Fibroblast of lung (primary cell): ENCODE data around the gene PGLYRP4. TPM values are rescaled to one million over a fixed set of nuclear protein-coding genes. Genes with fewer than 3 reads are reported as not detected.

Source experiments
- DNase-seq, 2 donors: peaks; one replicate each; pipeline versions ENCODE4 v3.0.0 to v3.0.0-alpha.2; 2010; ENCODE audit warnings: low read depth in 2 of 2
- H2AFZ ChIP-seq: 2 replicates; pipeline ENCODE4 v1.5.1; 2012; ENCODE audit warnings: low read length, control low read depth, inconsistent platforms
- H3K27ac ChIP-seq: 2 replicates; pipeline ENCODE4 v1.5.1; 2011; ENCODE audit warnings: low read length, control low read depth; ENCODE audit not compliant: insufficient read depth
- H3K27me3 ChIP-seq: 2 replicates; pipeline ENCODE4 v1.5.1; 2011; ENCODE audit warnings: mild to moderate bottlenecking, low read length; ENCODE audit not compliant: control insufficient read depth, insufficient read depth
- H3K36me3 ChIP-seq: 2 replicates; pipeline ENCODE4 v1.5.1; 2011; ENCODE audit warnings: low read length; ENCODE audit not compliant: control insufficient read depth, insufficient read depth
- H3K4me1 ChIP-seq: 2 replicates; pipeline ENCODE4 v1.5.1; 2011; ENCODE audit warnings: low read length; ENCODE audit not compliant: control insufficient read depth, insufficient read depth; ENCODE audit errors: extremely low read depth
- H3K4me2 ChIP-seq: 2 replicates; pipeline ENCODE4 v1.5.1; 2011; ENCODE audit warnings: low read length, control low read depth; ENCODE audit not compliant: insufficient read depth; ENCODE audit errors: extremely low read depth
- H3K4me3 ChIP-seq, 4 experiments: fragments of 200-600 bp in 1 of 4; sonication (generic) in 1 of 4; replicated peaks in 1 of 4; 2 replicates each; pipeline ENCODE4 v1.5.1; 2011 to 2016; ENCODE audit warnings: low read length in 4 of 4, low read depth in 3 of 4, mild to moderate bottlenecking in 3 of 4, control low read depth in 2 of 4, inconsistent platforms in 1 of 4, mixed read lengths in 1 of 4; ENCODE audit not compliant: insufficient read depth in 1 of 4; ENCODE audit errors: control extremely low read depth in 1 of 4
- H3K79me2 ChIP-seq: 2 replicates; pipeline ENCODE4 v1.5.1; 2012; ENCODE audit warnings: mild to moderate bottlenecking, low read length, inconsistent platforms; ENCODE audit not compliant: control insufficient read depth, insufficient read depth
- H3K9ac ChIP-seq: 2 replicates; pipeline ENCODE4 v1.5.1; 2011; ENCODE audit warnings: mild to moderate bottlenecking, low read length, control low read depth; ENCODE audit not compliant: insufficient read depth
- H3K9me3 ChIP-seq: 2 replicates; pipeline ENCODE4 v1.5.1; 2012; ENCODE audit warnings: low read depth, low read length; ENCODE audit not compliant: control insufficient read depth, insufficient read depth
- H4K20me1 ChIP-seq: 2 replicates; pipeline ENCODE4 v1.5.1; 2011; ENCODE audit warnings: low read length; ENCODE audit not compliant: control insufficient read depth, insufficient read depth; ENCODE audit errors: extremely low read depth
- EZH2 ChIP-seq: IDR thresholded peaks from 2 replicates; pipeline ENCODE4 v1.5.1; 2012; ENCODE audit warnings: low read length, control low read depth, mild to moderate bottlenecking; ENCODE audit errors: missing control alignments
- polyA plus RNA-seq, 2 donors: library from polyadenylated mRNA; depleted of rRNA in 1 of 2; stranded (reverse) in 1 of 2; unstranded in 1 of 2; fragments of >200 nt; gene quantifications; 2 replicates each; pipeline ENCODE4 v1.2.1, GENCODE V29; 2011 to 2012; ENCODE audit warnings: missing spikeins in 1 of 2
- total RNA-seq: library from RNA; depleted of rRNA; stranded (reverse); fragments of >200 nt; gene quantifications from 2 replicates; pipeline ENCODE4 v1.2.1, GENCODE V29; 2014
- TF ChIP-seq, protein P1 (sequence below), 2 donors: IDR thresholded peaks in 1 of 2; conservative IDR thresholded peaks in 1 of 2; 1 replicate in 1 of 2; 2 replicates in 1 of 2; pipeline ENCODE4 v1.5.1; 2011 to 2012; ENCODE audit warnings: low read length in 2 of 2, control low read depth in 1 of 2, inconsistent platforms in 1 of 2, low read depth in 1 of 2, mild to moderate bottlenecking in 1 of 2

PGLYRP4 gene
- total and polyA plus RNA-seq, 2 donors (not counting 1 experiment from before 2014, with no cell fraction given) = not detected

- H3K36me3 ChIP-seq = no peaks in the 10 kb centered on the region
- H3K27me3 ChIP-seq = peaks cover 7% of the 10 kb centered on the region
- no peaks in the 10 kb centered on the region for H3K79me2 ChIP-seq
- H3K4me3 ChIP-seq = no peak overlapping the region
- H4K20me1 ChIP-seq = no peaks in the 10 kb centered on the region
- no peak overlapping the region for H3K27ac ChIP-seq
- no peak overlapping the region for H3K9ac ChIP-seq
- H2AFZ ChIP-seq = no peak overlapping the region
- no peaks in the 10 kb centered on the region for H3K4me1 ChIP-seq
- no peaks in the 10 kb centered on the region for H3K9me3 ChIP-seq
- no peak overlapping the region for H3K4me2 ChIP-seq
- DNase-seq = no peak
- TF ChIP-seq, protein P1, sequence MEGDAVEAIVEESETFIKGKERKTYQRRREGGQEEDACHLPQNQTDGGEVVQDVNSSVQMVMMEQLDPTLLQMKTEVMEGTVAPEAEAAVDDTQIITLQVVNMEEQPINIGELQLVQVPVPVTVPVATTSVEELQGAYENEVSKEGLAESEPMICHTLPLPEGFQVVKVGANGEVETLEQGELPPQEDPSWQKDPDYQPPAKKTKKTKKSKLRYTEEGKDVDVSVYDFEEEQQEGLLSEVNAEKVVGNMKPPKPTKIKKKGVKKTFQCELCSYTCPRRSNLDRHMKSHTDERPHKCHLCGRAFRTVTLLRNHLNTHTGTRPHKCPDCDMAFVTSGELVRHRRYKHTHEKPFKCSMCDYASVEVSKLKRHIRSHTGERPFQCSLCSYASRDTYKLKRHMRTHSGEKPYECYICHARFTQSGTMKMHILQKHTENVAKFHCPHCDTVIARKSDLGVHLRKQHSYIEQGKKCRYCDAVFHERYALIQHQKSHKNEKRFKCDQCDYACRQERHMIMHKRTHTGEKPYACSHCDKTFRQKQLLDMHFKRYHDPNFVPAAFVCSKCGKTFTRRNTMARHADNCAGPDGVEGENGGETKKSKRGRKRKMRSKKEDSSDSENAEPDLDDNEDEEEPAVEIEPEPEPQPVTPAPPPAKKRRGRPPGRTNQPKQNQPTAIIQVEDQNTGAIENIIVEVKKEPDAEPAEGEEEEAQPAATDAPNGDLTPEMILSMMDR (conservative IDR thresholded peaks at IDR 0.05 in 1 of 2, IDR thresholded peaks at IDR 0.05 in 1 of 2; ENCODE audit: low read depth in 1 of 2, low read length in 2 of 2) = no peak
- TF ChIP-seq EZH2 = no peak
These were observed 17.6 kb upstream of the PGLYRP4 start for GRCh38 chr1:153366261-153366660.

DNA sequence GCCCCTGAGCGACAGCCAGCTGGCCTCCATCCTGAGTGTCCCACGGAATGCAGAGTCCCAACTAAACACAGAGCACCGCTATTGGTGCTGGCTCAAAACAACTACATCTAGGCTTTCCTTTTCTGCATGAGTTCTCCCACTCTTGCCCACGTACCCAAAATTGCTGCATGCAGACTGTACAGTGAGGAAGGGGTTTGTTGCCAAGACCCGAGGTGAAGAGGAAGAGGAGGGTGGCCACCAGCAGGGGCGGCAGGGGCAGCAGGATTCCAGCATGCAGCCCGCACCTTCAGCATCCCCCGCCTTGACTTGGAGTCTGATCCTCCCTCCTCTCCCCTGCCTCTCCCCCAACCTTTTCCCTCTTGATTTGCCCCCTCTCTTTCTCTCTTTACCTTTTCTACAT, 17.1 kb upstream of the PGLYRP4 start:
- H4K20me1 ChIP-seq = no peaks in the 10 kb centered on the region
- no peak for DNase-seq
- no peaks in the 10 kb centered on the region for H3K4me1 ChIP-seq
- no peaks in the 10 kb centered on the region for H3K36me3 ChIP-seq
- H3K9me3 ChIP-seq = no peaks in the 10 kb centered on the region
- H3K4me3 ChIP-seq = no peak overlapping the region
- TF ChIP-seq, protein P1 (conservative IDR thresholded peaks at IDR 0.05 in 1 of 2, IDR thresholded peaks at IDR 0.05 in 1 of 2; ENCODE audit: low read depth in 1 of 2, low read length in 2 of 2) = no peak
- TF ChIP-seq EZH2 = no peak
- H2AFZ ChIP-seq = no peak overlapping the region
- H3K27me3 ChIP-seq = peaks cover 9% of the 10 kb centered on the region
- H3K4me2 ChIP-seq = no peak overlapping the region
- H3K79me2 ChIP-seq = no peaks in the 10 kb centered on the region
- no peak overlapping the region for H3K27ac ChIP-seq
- no peak overlapping the region for H3K9ac ChIP-seq

- Histone ChIP-seq H3K27ac (no peak overlapping the region), H3K36me3 (no peaks in the 10 kb centered on the region), H3K4me3 (no peak overlapping the region), H3K9me3 (no peaks in the 10 kb centered on the region), H3K27me3 (peaks cover 9% of the 10 kb centered on the region), H2AFZ (no peak overlapping the region), H3K4me1 (no peaks in the 10 kb centered on the region), H3K4me2 (no peak overlapping the region), H3K79me2 (no peaks in the 10 kb centered on the region), H3K9ac (no peak overlapping the region), H4K20me1 (no peaks in the 10 kb centered on the region)
- no peak for TF ChIP-seq EZH2
- TF ChIP-seq, protein P1 (conservative IDR thresholded peaks at IDR 0.05 in 1 of 2, IDR thresholded peaks at IDR 0.05 in 1 of 2; ENCODE audit: low read depth in 1 of 2, low read length in 2 of 2) = no peak
- no peak for DNase-seq
These were observed 16.4 kb upstream of the PGLYRP4 start for GRCh38 chr1:153364766-153365666.
